ENCODE results near the gene KCNJ1. TPM values are rescaled to one million over a fixed set of nuclear protein-coding genes. Genes with fewer than 3 reads are reported as not detected.

Gene KCNJ1
- total RNA-seq, 1 donor: 0.10 TPM

GRCh38 chr11:128893578-128894285, 26.6 kb upstream of the KCNJ1 start:
- peaks cover 20% of the 10 kb centered on the region for H3K4me1 ChIP-seq (ENCODE audit: insufficient read depth, low read length)
- peaks cover 32% of the 10 kb centered on the region for H3K27me3 ChIP-seq (ENCODE audit: insufficient read depth, low read length)
- no peak overlapping the region for H3K4me3 ChIP-seq (ENCODE audit: low read length)
- no peaks in the 10 kb centered on the region for H3K9me3 ChIP-seq (ENCODE audit: low read depth, low read length)

- H3K4me3 ChIP-seq (ENCODE audit: low read length): no peak overlapping the region
- H3K4me1 ChIP-seq (ENCODE audit: insufficient read depth, low read length): peaks cover 20% of the 10 kb centered on the region
- no peaks in the 10 kb centered on the region for H3K9me3 ChIP-seq (ENCODE audit: low read depth, low read length)
- H3K27me3 ChIP-seq (ENCODE audit: insufficient read depth, low read length): peaks cover 39% of the 10 kb centered on the region
Observed at GRCh38 chr11:128892866-128893565, 25.9 kb upstream of the KCNJ1 start.

GRCh38 chr11:128891913-128892398, 24.9 kb upstream of the KCNJ1 start:
- H3K27me3 ChIP-seq (ENCODE audit: insufficient read depth, low read length): peaks cover 47% of the 10 kb centered on the region
- H3K4me3 ChIP-seq (ENCODE audit: low read length): no peak overlapping the region
- no peaks in the 10 kb centered on the region for H3K9me3 ChIP-seq (ENCODE audit: low read depth, low read length)
- H3K4me1 ChIP-seq (ENCODE audit: insufficient read depth, low read length): peaks cover 24% of the 10 kb centered on the region

DNA sequence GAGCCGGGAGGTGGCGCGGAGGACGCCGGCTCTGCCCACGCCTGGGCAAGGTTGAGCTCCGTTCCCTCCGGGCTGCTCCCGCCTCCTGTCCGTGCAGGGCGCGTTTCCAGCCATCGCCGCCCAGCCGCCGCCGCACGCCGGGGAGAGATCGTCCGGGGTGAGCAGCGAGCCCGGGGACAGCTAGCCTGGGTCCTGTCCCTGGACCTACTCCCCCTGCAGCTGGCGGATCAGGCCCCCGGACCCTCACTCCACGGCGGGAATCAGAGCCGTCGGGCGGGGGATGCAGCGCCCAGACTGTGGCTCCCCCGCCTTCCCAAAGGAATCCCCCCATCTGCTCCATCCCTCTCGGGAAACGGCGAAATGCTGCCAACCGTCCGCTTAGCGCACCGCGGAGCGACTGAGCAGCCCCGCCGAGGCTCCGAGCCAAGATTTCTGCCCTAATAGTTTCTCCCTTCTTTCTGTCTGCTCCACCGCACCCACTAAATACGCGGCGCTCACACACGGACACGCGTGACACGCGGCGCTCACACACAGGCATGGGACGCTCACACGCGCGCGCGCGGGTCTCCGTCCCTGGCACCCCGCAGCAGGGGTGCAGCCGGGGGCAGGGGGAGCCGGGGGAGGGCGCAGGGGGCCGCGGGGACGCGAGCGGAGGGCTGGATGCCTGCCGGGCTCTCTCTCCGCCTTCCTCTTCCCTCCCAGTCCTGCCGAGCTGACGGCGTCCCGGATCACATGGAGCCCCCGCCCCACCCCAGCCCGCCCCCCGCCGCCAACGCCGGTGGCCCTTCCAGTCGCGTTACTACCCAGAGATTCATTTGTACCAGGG, 23.7 kb upstream of the KCNJ1 start, which contains the start of gene KCNJ5:
KCNJ5 (plus strand) TSS at position 814 of the 826 bp plus-strand sequence. CDS start 19,918 bp downstream, outside the sequence.
- no peaks in the 10 kb centered on the region for H3K9me3 ChIP-seq (ENCODE audit: low read depth, low read length)
- H3K4me3 ChIP-seq (ENCODE audit: low read length): no peak within 1 kb of the TSS
- peaks cover 47% of the 10 kb centered on the region for H3K27me3 ChIP-seq (ENCODE audit: insufficient read depth, low read length)
- H3K4me1 ChIP-seq (ENCODE audit: insufficient read depth, low read length): peaks cover 30% of the 10 kb centered on the region

DNA sequence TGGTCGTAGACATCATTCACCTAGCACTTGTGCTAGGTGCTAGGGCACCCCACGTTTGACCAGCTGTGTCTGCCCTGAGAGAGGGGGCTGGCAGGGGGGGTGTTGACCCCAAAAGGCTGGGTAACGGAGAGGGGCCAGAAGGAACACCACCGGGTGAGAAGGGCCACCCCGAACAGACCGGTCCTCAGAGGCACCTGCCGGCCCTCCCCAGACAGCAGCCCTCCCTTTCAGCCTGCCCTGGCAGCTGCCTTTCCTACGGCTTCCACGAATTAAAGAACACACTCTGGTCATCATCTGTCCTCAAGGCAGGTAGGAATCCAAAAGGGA, 23.1 kb upstream of the KCNJ1 start:
- H3K4me1 ChIP-seq (ENCODE audit: insufficient read depth, low read length): peaks cover 30% of the 10 kb centered on the region
- H3K9me3 ChIP-seq (ENCODE audit: low read depth, low read length): no peaks in the 10 kb centered on the region
- no peak overlapping the region for H3K4me3 ChIP-seq (ENCODE audit: low read length)
- peaks cover 50% of the 10 kb centered on the region for H3K27me3 ChIP-seq (ENCODE audit: insufficient read depth, low read length)

DNA sequence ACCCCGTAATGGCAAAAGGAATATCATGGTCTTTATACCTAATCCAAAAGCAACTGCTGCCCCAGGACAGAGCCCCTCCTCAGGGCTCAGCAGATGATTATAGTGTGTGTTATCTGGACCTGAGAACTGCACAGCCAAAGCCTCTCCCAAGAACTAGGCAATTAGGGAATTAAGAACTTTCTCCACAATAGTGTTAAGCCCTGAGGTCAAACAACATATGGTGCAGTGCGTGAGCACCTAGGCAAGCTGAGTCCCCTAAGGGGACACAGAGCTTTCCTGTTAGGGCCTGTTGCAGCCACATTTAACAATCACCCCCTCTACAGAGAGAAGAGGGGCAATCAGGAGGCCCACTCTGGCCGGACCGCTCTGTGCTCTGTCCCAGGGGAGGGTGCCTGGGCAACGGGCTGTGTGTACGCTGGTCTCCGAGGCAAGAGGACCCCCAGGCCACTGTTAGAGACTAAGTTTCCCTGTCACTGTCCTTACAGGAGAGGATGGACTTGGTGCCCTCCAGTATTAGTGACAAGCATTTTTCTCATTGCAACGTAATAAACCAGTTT, 22.6 kb upstream of the KCNJ1 start:
- no peaks in the 10 kb centered on the region for H3K9me3 ChIP-seq (ENCODE audit: low read depth, low read length)
- H3K4me3 ChIP-seq (ENCODE audit: low read length): no peak overlapping the region
- peaks cover 30% of the 10 kb centered on the region for H3K4me1 ChIP-seq (ENCODE audit: insufficient read depth, low read length)
- H3K27me3 ChIP-seq (ENCODE audit: insufficient read depth, low read length): peaks cover 55% of the 10 kb centered on the region

DNA sequence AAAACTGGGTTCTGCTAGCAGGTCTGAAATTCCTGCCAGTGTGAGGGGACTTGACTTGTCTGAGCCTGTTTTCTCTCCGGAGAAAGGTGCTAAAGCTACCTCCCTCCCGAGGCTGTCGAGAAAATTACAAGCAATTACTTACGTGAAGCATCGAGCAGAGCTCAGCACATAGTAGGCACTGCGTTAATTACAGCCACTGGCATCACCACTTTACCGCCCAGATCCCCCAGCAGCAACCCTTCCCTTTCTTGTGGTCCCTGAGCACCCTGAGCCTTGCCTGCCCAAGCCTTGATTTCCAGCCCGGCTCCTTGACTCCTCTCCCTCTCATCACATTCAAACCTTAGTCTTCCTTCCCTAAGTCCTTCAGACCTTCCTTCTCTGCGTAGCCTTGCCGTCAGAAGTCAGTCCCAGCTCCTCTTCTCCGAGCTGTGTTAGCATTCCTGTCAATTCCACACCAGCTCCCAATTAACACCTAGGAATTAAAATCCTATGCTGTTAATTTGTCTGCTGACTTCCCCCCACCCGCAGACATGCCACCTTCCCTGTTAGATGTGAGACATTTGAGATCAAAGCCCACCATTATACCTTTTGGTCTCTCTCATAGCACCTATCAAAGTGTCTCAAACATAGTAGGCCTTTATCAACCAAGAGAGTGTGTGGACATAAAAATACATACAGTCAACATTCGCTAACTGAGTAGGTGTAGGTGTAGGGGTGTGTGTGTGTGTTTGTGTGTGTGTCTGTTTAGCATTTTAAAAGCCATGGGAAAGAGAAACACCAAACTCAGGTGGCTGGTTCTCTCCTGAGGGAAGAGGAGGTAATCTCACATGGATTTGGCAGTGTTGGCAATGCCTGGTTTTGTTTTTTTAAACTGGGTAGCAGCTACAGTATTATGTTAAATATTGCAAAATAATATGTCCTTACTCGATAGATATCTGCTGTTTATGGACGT, 21.2 kb upstream of the KCNJ1 start:
- H3K9me3 ChIP-seq (ENCODE audit: low read depth, low read length): no peaks in the 10 kb centered on the region
- no peak overlapping the region for H3K4me3 ChIP-seq (ENCODE audit: low read length)
- peaks cover 30% of the 10 kb centered on the region for H3K4me1 ChIP-seq (ENCODE audit: insufficient read depth, low read length)
- peaks cover 60% of the 10 kb centered on the region for H3K27me3 ChIP-seq (ENCODE audit: insufficient read depth, low read length)

DNA sequence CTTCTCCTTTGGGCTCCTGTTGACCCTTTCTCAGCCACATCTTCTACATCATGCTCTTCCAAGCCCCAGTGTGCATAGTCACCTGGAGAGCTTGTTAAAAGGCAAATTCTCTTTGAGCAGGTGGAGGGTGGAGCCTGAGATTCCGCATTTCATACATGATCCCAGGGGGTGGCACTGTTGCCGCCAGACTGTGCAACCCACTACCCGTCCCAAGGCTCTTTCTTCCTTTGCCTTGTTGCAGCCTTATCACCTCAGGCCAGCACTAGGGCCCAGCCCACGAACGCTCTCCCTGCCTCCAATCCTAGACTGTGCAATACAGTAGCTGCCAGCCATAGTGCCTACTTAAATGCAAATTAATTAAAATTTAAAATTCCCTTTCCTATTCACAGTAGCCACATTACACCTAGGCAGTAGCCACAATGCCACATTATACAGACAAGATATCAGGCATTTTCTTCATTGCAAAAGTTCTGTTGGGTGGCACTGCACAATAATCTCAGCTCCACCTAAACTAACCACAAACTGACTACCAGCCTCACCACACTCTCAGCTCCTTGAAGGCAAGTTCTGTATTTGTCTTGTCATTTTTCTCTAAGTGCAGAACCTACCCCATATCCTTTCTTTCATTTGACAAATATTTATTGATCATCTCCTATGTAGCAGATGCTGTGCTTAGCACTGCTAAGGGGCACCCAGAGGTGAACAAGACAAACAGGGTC, 19.5 kb upstream of the KCNJ1 start:
- peaks cover 52% of the 10 kb centered on the region for H3K27me3 ChIP-seq (ENCODE audit: insufficient read depth, low read length)
- H3K9me3 ChIP-seq (ENCODE audit: low read depth, low read length): no peaks in the 10 kb centered on the region
- H3K4me1 ChIP-seq (ENCODE audit: insufficient read depth, low read length): peaks cover 24% of the 10 kb centered on the region
- H3K4me3 ChIP-seq (ENCODE audit: low read length): no peak overlapping the region

- H3K4me3 ChIP-seq (ENCODE audit: low read length): no peak overlapping the region
- H3K4me1 ChIP-seq (ENCODE audit: insufficient read depth, low read length): peaks cover 10% of the 10 kb centered on the region
- H3K9me3 ChIP-seq (ENCODE audit: low read depth, low read length): no peaks in the 10 kb centered on the region
- peaks cover 39% of the 10 kb centered on the region for H3K27me3 ChIP-seq (ENCODE audit: insufficient read depth, low read length)
Observed at GRCh38 chr11:128884703-128885338, 17.7 kb upstream of the KCNJ1 start.

GRCh38 chr11:128884054-128884453, 17.0 kb upstream of the KCNJ1 start:
- Histone ChIP-seq H3K27me3 (ENCODE audit: insufficient read depth, low read length) (peaks cover 31% of the 10 kb centered on the region), H3K4me3 (ENCODE audit: low read length) (no peak overlapping the region), H3K9me3 (ENCODE audit: low read depth, low read length) (no peaks in the 10 kb centered on the region), H3K4me1 (ENCODE audit: insufficient read depth, low read length) (peaks cover 10% of the 10 kb centered on the region)

DNA sequence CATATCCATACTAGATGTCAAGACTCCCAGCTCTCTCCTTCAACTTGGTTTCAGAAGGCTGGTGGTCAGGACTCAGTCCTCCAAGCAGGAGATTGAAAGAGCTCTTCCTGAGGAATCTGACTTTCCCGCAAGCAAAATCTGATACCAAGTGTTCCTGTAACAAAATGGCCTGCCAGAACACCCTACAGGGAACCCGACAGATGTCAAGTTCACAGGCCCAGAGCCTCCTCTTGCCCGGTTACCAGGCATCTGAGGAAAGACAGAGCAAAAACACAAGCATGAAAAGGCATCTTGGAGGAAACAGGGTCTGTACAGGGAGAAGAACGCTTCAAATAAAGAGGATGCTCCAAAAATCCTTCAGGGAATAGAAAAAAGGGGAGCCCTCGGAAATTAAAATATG, 15.4 kb upstream of the KCNJ1 start:
- H3K9me3 ChIP-seq (ENCODE audit: low read depth, low read length): no peaks in the 10 kb centered on the region
- no peak overlapping the region for H3K4me3 ChIP-seq (ENCODE audit: low read length)
- H3K27me3 ChIP-seq (ENCODE audit: insufficient read depth, low read length): peaks cover 16% of the 10 kb centered on the region
- peaks cover 10% of the 10 kb centered on the region for H3K4me1 ChIP-seq (ENCODE audit: insufficient read depth, low read length)

DNA sequence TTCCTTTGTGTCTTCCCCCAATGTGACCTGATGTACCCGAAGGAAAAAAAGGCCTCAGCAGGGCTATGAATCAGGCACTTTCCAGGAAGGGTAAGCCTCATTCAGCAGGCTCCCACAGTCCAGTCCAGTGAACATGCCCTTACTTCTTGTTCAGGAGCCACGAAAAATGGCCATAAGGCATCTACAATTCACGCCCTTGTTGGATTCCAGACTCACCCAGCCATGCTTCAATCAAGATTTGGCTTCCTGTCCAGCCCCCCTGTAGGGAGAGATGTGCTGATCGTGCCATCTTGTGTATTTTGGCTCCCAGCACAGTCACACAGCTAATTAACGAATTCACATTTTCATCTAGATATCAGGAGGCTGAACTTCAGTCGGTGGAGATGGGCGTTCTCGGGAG, 14.1 kb upstream of the KCNJ1 start:
- H3K9me3 ChIP-seq (ENCODE audit: low read depth, low read length): no peaks in the 10 kb centered on the region
- peaks cover 1% of the 10 kb centered on the region for H3K4me1 ChIP-seq (ENCODE audit: insufficient read depth, low read length)
- peaks cover 13% of the 10 kb centered on the region for H3K27me3 ChIP-seq (ENCODE audit: insufficient read depth, low read length)
- H3K4me3 ChIP-seq (ENCODE audit: low read length): no peak overlapping the region

GRCh38 chr11:128879817-128880216, 12.7 kb upstream of the KCNJ1 start:
- H3K27me3 ChIP-seq (ENCODE audit: insufficient read depth, low read length): peaks cover 6% of the 10 kb centered on the region
- no peaks in the 10 kb centered on the region for H3K9me3 ChIP-seq (ENCODE audit: low read depth, low read length)
- H3K4me1 ChIP-seq (ENCODE audit: insufficient read depth, low read length): no peaks in the 10 kb centered on the region
- no peak overlapping the region for H3K4me3 ChIP-seq (ENCODE audit: low read length)
